Hepatocyte (in vitro differentiated cells): ENCODE data around the gene HS3ST4. TPM values are rescaled to one million over a fixed set of nuclear protein-coding genes. Genes with fewer than 3 reads are reported as not detected.

Experiments
- DNase-seq: peaks from one replicate; pipeline ENCODE4 v3.0.0-alpha.2; 2016; ENCODE audit warnings: low spot score
- H2AFZ ChIP-seq: fragments of 200-600 bp; sonication (generic); 2 replicates; pipeline ENCODE4 v1.6.0; 2016; ENCODE audit warnings: antibody characterized with exemption, mild to moderate bottlenecking
- H3K27ac ChIP-seq: fragments of 200-600 bp; sonication (generic); 2 replicates; pipeline ENCODE4 v1.5.1; 2016; ENCODE audit warnings: mild to moderate bottlenecking
- H3K27me3 ChIP-seq: fragments of 200-600 bp; sonication (generic); 2 replicates; pipeline ENCODE4 v1.6.1; 2016
- H3K36me3 ChIP-seq: fragments of 200-600 bp; sonication (generic); replicated peaks from 2 replicates; pipeline ENCODE4 v1.5.1; 2016; ENCODE audit warnings: low read depth; ENCODE audit not compliant: insufficient read depth
- H3K4me1 ChIP-seq: fragments of 200-600 bp; sonication (generic); 2 replicates; pipeline ENCODE4 v1.5.1; 2016; ENCODE audit warnings: mild to moderate bottlenecking, moderate library complexity; ENCODE audit not compliant: insufficient read depth
- H3K4me2 ChIP-seq: fragments of 200-600 bp; sonication (generic); 2 replicates; pipeline ENCODE4 v1.6.0; 2016
- H3K4me3 ChIP-seq: fragments of 200-600 bp; sonication (generic); 2 replicates; pipeline ENCODE4 v1.5.1; 2016; ENCODE audit warnings: mild to moderate bottlenecking
- H3K79me2 ChIP-seq: fragments of 200-600 bp; sonication (generic); 2 replicates; pipeline ENCODE4 v1.6.0; 2017; ENCODE audit warnings: mild to moderate bottlenecking
- H3K9me2 ChIP-seq: fragments of 200-600 bp; sonication (generic); replicated peaks from 2 replicates; pipeline ENCODE4 v1.6.0; 2017; ENCODE audit warnings: mild to moderate bottlenecking; ENCODE audit not compliant: insufficient read depth
- H3K9me3 ChIP-seq: fragments of 200-600 bp; sonication (generic); 2 replicates; pipeline ENCODE4 v1.5.1; 2016; ENCODE audit warnings: low read depth, mild to moderate bottlenecking
- H4K20me1 ChIP-seq: fragments of 200-600 bp; sonication (generic); 2 replicates; pipeline ENCODE4 v1.6.0; 2016; ENCODE audit warnings: mild to moderate bottlenecking; ENCODE audit not compliant: insufficient read depth, poor library complexity, severe bottlenecking
- CTCF ChIP-seq: fragments of 200-600 bp; sonication (generic); IDR thresholded peaks from 2 replicates; pipeline ENCODE4 v1.5.1; 2016; ENCODE audit warnings: antibody characterized with exemption, mild to moderate bottlenecking; ENCODE audit not compliant: poor library complexity
- EZH2 ChIP-seq: fragments of 200-600 bp; sonication (generic); IDR thresholded peaks from 2 replicates; pipeline ENCODE4 v1.6.1; 2016; ENCODE audit warnings: antibody characterized with exemption, mild to moderate bottlenecking, borderline replicate concordance
- EZH2phosphoT487 ChIP-seq: fragments of 200-600 bp; sonication (generic); IDR thresholded peaks from one replicate; pipeline ENCODE4 v1.6.1; 2018; ENCODE audit warnings: antibody characterized with exemption, mild to moderate bottlenecking, low read depth, moderate library complexity; ENCODE audit not compliant: unreplicated experiment, severe bottlenecking
- WGBS: methylation state at CpG from one replicate; pipeline ENCODE4 v1.1.6; 2016; ENCODE audit warnings: low lambda C conversion rate; ENCODE audit errors: missing lambda C conversion rate; 5-methylcytosine and 5-hydroxymethylcytosine counted together
- polyA plus RNA-seq: library from polyadenylated mRNA; unstranded; fragments of >200 nt; fragmentation: Nextera tagmentation; extraction: Ambion mirVana; gene quantifications from 2 replicates; pipeline ENCODE4 v1.2.1, GENCODE V29; 2016
- total RNA-seq: library from RNA; depleted of rRNA; stranded (reverse); fragments of >200 nt; gene quantifications from 2 replicates; pipeline ENCODE4 v1.2.3, GENCODE V29; 2014

HS3ST4 gene
- total and polyA plus RNA-seq, 2 experiments from 2014 or later, result 2.0 to 3.1 TPM

DNA sequence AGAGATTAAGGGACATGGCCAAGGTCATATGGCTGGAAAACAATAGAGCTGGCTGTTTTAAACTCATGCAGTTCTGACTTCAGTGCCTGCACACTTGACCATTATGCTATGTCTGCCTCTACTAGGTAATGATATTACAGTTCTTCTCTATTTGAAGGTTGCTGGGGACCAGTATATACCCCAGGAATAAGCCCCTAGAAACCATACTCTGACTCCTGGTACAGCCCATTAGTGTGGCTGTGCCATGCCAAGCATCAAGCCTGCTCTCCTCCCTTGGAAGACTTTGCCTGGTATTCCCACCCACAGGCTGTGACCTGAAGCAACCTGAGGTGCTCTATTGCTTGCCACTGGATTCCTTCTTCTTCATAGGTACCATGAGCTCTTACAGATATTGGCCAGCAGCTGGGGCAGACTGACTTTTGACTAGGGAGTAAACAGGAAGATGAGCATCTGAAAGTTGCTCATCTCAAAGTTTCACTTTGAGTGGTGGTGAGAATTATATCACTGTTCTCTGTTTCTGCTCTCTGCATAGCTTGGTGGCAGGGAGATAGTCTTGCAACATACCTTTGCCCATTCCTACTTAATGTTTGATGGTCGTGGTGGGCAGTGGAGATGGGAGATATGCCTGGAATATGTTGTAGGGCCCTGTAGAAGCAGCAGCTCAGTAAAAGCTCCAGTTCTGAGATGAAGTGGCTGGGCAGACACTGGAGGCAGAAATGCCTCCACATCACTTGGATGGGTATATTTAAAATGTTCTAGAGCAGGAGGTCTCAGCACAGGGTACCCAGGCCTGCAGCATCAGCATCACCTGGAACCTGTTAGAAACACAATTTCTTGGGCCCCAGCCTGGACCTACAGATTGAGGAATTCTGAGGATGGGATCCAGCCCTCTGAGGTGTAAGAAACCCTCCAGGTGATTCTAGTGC, 274.7 kb downstream of the HS3ST4 start:
- WGBS, result 73% methylated on average over 1 of the region's 1 CpG
- H4K20me1 ChIP-seq, result no peaks in the 10 kb centered on the region
- no peak for TF ChIP-seq CTCF
- no peak for TF ChIP-seq EZH2phosphoT487
- no peak for TF ChIP-seq EZH2

DNA sequence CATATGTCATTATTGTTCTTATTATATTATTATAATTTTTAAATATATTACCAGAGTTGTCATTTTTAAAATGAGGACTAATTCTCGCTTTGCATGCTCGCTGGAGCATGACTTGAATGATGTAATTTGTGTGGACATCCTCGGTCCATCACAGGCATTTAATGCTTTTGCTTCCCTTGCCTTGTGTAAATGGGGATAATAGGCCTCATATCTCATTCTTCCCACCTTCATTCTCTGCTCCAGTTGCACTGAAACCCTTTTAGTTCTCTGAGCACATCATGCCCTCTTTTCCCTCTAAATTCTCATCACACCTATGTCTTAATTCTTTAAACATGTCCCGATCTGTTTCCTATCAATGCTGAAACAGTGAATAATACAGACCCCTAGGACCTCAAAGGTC, 285.4 kb downstream of the HS3ST4 start:
- no peaks in the 10 kb centered on the region for H3K4me1 ChIP-seq
- no peak overlapping the region for H3K4me2 ChIP-seq
- no peaks in the 10 kb centered on the region for H4K20me1 ChIP-seq
- H3K27ac ChIP-seq, result no peak overlapping the region
- no peaks in the 10 kb centered on the region for H3K9me3 ChIP-seq
- H2AFZ ChIP-seq, result no peak overlapping the region
- H3K79me2 ChIP-seq, result no peaks in the 10 kb centered on the region
- no peak for TF ChIP-seq EZH2
- no peak for TF ChIP-seq CTCF
- no peak for TF ChIP-seq EZH2phosphoT487
- no peaks in the 10 kb centered on the region for H3K27me3 ChIP-seq
- H3K9me2 ChIP-seq, result no peaks in the 10 kb centered on the region
- no peaks in the 10 kb centered on the region for H3K36me3 ChIP-seq
- no peak overlapping the region for H3K4me3 ChIP-seq
- WGBS, result 87% methylated on average over 4 of the region's 4 CpGs
- DNase-seq, result no peak

More for the DNA sequence above, 274.7 kb downstream of the HS3ST4 start:
- Histone ChIP-seq H3K27me3 (no peaks in the 10 kb centered on the region), H3K4me3 (no peak overlapping the region), H3K9me2 (no peaks in the 10 kb centered on the region), H3K9me3 (no peaks in the 10 kb centered on the region), H3K4me1 (no peaks in the 10 kb centered on the region), H3K27ac (no peak overlapping the region), H3K4me2 (no peak overlapping the region), H3K36me3 (no peaks in the 10 kb centered on the region), H2AFZ (no peak overlapping the region), H3K79me2 (no peaks in the 10 kb centered on the region)
- DNase-seq, result no peak

GRCh38 chr16:25978218-25978617, 286.5 kb downstream of the HS3ST4 start:
- H3K9me2 ChIP-seq, result no peaks in the 10 kb centered on the region
- DNase-seq, result no peak
- no peaks in the 10 kb centered on the region for H4K20me1 ChIP-seq
- no peaks in the 10 kb centered on the region for H3K4me1 ChIP-seq
- H2AFZ ChIP-seq, result no peak overlapping the region
- no peak overlapping the region for H3K27ac ChIP-seq
- TF ChIP-seq EZH2phosphoT487 (no peak), EZH2 (no peak), CTCF (no peak)
- H3K36me3 ChIP-seq, result no peaks in the 10 kb centered on the region
- H3K9me3 ChIP-seq, result no peaks in the 10 kb centered on the region
- H3K4me3 ChIP-seq, result no peak overlapping the region
- H3K4me2 ChIP-seq, result no peak overlapping the region
- H3K27me3 ChIP-seq, result no peaks in the 10 kb centered on the region
- H3K79me2 ChIP-seq, result no peaks in the 10 kb centered on the region
